HG02588 (cell line): ENCODE measurements around the gene IKZF3.
"Not testable (repeated sequence)": the region's sequence is repeated elsewhere in the genome, so short reads cannot be mapped to it uniquely, and the experiment has no call there.

Source experiments
- ATAC-seq: cut with Tn5 transposase; IDR thresholded peaks from one replicate; pipeline ENCODE4 v1.9.1; 2021; ENCODE audit warnings: mild to moderate bottlenecking, moderate library complexity; ENCODE audit not compliant: unreplicated experiment

IKZF3 gene

DNA sequence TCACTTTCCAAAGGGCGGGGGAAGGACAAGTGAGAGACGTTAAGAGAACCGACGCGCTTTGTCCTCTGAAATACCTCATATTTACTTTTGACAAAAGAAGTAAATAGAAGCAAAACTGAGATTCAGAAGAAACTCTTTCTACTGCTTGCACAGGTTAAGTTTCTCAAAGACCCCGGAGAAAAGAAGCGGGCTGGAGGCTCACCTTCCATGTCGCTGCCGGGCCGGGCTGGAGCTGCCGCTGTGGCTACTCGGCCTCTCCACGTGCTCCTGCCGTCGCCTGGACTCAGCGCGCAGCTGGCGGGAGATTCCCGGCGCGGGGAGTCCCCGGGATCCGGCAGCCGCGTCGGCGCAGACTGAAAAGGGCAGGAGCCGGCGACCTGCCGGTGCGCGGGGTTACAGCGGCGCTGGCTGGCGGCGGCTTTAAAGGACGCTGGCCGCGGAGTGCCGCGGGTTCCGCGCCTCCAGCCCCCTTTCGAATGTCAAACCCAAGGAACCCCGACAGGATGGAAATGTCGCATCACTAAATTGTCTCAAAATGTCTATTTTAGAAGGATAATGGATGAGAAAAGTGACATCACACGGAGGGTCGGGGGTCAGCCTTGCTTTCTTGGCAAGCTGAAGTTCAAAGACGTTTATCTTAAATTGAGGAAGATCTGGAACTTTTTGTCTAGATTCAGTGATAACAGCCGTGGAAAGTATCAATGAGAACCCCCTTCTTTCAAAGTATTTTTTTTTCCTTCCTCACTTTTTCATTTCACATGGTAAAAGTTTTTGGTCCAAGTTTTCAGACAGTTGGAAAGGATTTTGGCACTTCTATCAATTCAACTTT, at the start of gene IKZF3:
Gene IKZF3 (minus strand): TSS at position 395 of the 829 bp plus-strand sequence. CDS start 186 bp downstream, at position 209.
- peak; percentile 39 for ATAC-seq

DNA sequence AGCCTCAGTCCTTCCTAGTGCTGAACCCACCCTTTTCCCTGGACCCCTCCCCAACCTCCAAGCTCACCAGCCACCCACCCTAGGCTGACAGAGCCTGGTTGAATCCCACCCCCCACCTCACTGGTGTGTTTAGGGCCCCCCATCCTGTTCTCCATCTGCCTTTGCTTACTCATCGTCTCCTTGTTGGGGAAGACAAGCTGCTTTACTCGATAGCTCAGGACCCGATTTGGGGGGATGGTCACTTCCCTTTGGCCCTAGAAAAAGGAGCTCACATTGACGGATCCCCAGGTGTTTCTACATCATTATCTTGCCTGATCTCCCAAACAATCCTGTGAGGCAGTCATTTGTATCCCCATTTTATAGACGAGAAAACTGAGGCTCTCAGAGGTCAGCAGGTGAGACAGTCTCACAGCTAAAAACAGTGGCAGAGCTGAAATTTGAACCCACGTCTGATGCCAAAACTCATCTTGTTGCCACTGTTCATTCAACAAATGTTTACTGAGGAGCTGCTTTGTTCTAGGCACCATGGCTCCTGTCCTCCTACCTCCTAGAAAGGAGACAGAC, 44.8 kb upstream of the IKZF3 start:
- no peak for ATAC-seq

DNA sequence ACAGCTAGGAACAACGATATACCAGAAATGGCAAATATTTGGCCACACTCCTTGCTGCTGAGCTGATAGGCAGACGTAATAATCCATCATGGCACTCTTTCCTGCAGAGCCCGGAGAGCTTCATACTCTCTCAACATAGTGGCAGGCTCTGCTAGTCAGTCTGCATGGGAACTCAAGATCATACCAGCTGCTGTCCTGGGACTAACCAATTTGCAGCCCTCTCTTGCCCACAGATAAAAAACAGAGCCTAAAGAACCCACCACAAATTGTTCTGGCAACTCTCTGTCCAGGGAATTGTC, 40.8 kb upstream of the IKZF3 start:
- no peak for ATAC-seq

DNA sequence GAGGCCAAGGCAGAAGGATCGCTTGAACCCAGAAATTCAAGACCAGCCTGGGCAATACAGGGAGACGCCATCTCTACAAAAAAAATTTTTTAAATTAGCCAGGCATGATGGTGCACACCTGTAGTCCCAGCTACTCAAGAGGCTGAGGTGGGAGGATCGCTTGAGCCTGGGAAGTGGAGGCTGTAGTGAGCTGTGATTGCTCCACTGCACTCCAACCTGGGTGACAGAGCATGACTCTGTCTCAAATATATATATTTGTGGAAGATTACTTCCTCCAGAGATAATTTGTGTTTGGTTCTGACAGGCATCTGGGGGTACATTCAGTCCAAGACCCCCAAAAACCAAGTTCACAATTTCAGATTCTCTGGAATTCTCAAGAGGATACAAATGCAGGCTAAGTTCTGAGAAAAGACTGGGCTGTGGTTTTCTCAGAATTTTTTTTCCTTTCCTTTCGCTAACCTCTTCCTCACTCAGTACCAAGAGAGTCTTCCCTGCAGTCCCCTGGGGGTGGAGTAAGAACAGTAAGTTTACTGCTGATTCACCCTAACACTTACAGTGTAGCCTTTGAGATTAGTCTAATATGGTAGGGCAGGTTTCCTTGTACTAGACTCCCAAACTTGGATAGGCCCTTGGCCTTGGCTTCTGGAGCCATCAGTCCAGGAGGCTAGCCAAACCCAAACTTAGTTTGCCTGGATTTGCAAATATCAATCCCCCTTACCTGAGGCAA, 39.2 kb upstream of the IKZF3 start:
- ATAC-seq, result no peak

DNA sequence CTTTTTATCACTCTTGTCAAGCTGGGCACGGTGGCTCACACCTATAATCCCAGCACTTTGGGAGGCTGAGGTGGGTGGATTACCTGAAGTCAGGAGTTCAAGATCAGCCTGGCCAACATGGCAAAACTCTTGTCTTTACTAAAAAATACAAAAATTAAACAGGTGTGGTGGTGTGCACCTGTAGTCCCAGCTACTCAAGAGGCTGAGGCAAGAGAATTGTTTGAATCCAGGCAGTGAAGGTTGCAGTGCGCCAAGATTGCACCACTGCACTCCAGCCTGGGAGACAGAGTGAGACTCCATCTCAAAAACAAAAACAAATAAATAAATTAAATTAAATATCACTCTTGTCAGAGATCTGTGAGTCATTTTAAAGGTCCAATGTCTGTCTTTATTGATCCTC, 37.9 kb upstream of the IKZF3 start:
- not testable (repeated sequence) for ATAC-seq

DNA sequence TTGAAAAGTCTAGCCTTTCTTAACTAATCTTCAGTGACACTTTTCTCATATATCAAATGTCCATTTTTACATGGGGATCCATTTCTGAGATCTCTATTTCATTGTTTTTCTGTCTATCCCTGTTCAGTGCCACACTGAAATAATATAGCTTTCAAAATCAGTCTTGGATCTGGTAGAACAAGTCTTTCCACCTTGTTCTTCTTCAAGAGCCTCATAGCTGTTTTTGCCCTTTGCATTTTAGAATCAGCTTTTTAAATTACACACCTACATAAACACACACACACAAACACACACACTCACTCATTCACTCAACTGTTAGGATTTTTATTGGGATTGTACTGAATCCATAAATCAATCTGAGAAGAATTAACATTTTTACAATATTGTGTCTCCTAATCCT, 35.1 kb upstream of the IKZF3 start:
- no peak for ATAC-seq

DNA sequence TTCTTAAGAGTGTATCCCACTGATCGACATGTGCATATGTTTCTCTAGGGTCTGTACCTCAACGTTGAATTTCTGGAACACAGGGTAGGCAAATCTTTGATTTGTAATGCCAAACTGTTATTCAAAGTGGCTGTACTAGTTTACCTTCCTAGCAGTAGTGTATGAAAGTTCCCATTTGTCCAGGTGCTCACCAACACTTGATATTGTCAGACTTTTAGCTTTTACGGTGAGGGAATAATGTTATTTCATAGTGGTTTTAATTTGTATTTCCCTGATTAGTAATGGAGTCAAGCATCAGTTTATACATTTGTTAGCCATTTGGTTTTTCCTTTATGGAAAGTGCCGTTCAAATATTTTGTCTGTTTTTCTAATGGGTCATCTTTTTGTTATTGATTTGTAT, 34.0 kb upstream of the IKZF3 start:
- no peak for ATAC-seq

DNA sequence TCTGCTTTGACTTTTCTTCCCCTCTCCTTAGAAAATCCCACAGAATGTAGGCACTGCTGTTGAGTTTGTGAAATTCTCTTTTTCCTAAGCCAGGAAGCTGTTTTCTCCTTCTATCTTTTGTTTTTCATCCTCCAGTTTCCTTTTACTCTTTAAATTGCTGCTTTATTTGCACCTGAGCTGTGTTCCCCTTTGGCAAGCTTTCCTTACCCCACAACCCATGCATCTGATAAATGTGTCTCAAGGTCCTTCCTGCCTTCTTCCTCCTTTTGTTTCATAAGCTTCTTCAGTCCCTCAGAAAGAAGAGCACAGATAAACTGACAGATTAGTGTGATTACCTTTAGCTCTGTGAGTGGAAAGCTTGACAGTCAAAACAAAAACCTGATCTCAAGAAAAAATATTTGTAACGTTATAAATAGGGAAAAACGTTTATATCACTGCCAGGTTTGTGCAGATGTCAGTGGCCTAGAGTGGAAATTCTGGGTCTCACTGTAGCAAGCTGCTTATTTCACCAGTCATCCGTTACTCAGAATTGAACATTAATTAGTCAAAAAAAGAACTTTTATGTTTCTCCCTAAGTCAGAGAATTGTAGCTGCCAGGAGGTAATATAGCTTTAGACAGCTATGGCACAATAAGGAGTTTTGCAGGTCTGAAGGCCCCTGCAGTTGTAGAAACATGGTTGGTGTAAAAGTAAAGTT, 30.7 kb upstream of the IKZF3 start:
- no peak for ATAC-seq

DNA sequence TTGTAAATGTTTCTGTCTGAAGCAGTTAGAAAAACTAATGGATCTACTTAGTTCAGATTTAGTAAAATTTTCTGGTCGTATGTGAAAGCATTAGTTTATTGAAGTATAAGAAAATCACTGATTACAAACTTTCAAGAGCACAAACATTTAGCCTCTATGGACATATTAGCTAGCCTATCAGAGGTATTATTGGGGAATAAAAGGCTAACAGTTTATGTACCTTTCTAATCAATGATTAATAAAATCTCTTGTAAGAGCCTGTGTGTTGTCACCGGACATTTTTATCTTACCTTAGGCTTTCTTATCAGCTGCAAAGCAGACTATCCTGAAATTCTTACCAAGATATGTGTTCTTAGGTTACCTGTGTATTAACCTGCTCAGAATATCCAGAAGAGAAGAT, 25.1 kb upstream of the IKZF3 start:
- ATAC-seq, result no peak

DNA sequence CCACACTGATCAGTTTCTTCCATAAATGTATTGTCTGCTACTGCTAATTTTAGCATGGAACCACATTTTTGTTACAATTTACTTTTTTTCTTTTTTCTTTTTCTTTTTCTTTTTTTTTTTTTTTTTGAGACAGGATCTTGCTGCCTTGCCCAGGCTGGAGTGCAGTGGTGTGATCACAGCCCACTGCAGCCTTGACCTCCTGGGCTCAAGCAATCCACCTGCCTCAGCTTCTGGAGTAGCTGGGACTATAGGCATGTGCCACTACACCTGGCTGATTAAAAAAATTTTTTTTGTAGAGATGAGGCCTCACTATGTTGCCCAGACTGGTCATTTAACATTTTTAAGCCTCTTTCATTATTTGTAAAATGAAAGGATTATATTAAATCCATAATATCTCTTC, 23.0 kb upstream of the IKZF3 start:
- no peak for ATAC-seq

DNA sequence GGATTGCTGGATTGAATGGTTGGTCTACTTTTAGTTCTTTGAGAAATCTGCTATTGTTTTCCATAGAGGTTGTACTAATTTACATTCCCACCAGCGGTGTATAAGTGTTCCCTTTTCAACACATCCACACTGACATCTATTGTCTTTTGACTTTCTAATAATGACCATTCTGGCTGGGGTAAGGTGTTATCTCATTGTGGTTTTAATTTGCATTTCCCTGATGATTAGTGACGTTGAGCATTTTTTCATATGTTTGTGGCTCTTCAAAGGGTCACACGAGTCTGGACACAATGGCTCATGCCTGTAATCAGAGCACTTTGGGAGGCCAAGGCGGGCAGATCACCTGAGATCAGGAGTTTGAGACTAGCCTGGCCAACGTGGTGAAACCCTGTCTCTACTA, 22.0 kb upstream of the IKZF3 start:
- not testable (repeated sequence) for ATAC-seq

DNA sequence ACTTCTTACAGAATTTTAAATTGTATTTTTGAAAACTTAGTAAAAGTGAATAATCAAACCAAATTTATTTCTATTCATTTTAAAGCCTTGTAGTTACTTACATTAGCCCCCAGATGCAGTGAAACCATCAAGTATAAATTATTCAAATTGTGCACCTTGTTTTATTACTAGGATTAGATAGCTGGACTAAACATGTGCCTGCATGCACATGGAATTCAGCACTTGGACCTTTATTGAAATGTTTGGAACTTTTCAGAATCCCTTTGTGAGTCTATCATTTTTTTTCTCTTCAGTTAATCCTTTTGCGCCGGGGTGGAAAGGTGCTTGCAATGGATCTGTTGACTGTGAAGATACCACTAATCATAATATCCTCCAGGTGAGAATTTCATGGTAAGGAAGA, 8.6 kb upstream of the IKZF3 start:
- no peak for ATAC-seq

DNA sequence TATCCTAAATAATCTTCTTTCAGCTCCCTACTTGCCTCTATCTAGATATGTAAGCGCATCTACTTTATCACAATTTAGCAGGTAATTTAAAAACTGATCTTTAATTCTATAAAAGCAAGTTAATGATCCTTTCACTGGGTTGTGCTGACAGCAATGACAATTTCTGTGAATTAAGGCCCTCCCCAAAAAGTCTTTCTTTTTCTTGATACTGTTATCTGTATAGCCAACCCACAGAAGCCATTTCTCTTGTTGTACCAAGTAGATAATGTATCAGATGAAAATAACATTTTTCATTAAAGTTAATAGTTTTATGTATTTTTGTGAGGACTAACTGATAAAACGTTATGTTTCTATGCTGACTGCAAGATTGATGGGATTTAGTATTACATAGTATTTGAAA, 7.7 kb upstream of the IKZF3 start:
- ATAC-seq, result no peak

DNA sequence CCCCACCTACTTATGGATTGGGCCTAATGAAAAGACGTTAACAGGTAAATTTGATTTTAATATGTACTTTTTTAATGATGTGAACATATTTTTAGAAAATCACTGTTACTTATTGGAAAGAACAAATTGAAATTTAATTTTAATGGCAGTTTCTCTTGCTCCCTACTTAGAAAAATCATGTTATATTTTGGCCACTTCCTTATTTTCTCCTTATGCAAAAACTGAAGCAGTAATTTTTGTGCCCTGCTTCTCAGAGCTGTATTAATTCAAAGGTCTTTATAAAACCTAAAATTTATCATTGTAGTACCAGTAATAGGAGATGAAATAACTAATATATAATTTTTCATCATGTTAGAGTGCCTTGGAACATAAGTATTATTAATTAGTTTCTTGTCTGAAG, 6.7 kb upstream of the IKZF3 start:
- ATAC-seq, result no peak

DNA sequence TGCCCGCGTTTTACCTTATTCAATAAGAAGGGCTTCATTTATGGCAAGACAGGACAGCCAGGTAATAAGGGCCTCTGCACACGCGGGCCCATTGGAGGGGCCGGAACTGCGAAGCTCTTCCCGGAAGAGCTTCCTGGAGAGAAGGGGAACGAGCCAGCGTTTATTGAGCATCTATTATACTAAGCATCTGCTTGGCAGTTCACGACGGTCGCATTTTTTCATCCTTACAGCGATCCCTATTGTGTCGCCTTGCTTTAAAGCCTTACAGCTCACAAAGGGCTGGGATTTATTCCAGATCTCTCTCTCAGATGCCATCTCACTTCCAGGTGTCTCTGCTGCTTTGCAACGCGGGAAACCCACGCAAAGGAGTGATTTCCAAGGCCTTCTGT, 4.4 kb upstream of the IKZF3 start:
- no peak for ATAC-seq

DNA sequence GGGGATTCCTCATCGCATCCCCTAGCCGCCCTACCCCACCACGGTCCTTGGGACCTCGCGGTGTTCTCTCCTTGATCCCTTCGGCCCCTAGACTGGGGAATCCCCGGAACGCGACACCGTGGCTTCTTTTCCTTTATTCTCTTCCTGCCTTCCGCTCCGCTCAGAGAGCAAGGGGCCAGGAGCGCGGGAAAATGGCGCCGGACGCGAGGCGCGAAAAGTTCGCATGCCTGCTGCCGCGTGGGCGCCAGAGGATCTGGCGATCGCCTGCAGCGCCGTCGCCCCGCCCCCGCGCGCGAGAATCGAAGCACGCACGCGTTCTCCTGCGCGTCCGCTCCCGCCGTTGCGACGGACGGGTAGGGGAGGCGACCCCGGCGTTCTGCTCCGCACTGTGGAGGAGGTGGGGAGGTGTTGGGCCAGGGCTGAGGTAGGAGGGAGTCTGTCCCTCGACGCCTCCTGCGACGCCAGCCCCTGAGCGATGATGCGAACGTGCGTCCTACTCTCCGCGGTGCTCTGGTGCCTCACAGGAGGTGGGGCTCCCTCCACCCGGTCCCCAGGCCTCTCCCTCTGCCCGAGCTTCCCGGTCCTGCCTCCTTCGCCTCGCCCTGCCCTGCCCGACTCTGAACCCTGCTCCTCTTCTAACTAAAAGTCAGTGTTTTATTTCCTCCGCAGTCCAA, 3.9 kb upstream of the IKZF3 start, which contains the start of gene ZPBP2:
Gene ZPBP2 (plus strand): TSS at position 323 of the 674 bp plus-strand sequence. CDS start 153 bp downstream, at position 476.
- peak; percentile 7 for ATAC-seq

DNA sequence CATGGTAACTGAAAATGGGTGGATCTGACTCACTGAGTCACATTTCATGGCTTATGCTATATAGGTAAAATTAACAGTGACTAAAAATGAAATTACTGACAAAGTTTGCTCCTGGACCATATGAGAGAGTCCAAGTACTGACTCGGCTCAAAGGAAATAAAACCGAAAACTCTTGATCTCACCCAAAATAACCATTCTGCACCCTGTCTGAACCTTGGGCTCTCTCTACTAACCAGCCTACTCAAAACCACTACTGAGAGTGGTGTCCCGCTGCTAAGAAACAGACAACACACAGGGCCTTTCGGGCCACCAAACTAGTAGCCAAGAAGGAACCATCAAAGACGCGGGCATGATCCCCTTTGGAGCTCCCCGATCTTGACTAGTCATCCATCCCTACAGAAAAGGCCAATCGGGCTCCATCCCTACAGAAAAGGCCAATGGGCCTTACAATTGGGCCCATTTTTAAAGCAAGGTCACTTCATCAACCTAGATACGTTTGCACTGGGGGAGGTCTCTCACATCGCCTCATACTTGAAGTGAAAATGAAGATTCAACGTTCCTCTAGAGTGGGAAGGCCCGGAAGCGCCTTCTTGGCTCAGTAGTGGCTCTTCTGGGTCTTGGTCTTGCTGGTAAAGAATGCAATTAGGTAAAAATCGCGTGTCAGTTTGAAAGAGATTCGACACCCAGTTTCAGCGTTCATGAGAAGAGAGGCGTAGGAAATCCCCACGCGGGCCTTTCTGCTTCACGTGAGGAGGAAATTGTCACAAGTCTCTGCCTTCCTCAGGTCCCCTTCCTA, 3.2 kb upstream of the IKZF3 start:
- ATAC-seq, result peak; percentile 53

DNA sequence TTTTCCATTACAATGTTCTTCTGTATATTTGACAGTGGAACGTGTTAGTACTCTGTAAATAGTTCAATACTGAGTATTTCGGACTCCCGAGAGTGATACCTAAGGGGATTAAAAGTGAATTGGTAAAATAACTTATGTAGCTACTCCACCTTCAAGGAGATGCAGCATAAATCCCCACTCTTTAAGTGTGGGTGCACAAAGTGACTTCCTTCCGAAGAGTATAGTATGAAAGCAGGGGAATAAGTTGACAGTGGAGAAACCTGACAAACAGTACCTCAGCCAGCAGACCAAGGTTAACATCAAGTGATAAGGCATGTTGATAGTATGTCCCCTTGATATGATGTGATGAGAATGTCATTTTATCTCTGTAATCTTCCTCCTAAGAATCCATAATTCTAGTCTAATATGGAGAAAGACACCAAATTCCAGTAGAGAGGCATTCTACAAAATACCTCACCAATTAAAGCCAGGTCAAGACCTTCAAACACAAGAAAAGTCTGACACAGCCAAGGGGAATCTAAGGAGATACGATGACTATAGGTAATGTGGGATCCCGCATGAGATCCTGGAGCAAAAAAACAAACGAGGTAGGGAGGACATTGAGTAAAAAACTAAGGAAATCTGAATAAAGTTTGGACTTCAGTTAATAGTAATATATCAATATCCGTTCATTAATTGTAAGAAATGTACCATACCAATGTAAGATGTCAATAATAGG, 2.1 kb upstream of the IKZF3 start:
- ATAC-seq, result no peak

DNA sequence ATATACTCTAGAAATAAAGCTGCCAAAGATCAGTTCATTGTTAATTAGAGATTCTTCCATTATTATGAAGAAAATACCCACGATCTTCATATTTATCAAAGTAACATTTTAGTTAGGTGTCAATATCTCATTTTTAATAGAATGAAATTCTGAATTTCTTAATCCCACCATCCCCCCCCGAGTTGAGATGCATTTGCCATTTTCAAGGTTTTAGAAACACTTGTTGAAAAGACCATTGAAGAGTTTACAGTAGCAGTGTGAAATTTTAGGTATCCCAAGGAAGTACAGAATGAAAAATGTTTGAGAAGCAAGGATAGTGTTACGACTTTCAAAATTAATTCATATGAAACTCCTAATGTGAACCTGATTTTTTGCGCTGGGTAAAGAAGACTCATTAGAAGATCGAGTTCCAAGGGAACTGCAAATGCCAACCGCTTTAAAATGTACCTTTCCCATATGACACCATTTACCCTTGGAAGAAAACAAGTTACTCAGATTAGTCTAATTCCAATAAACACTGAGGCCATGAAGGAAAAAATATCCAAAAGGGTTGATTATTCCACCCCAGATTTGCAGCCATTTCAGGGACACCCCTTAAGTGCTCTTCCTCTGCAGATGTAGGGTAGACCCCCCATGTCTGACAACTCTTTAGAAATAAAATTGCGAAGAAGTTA, 731 bp downstream of the IKZF3 start:
- no peak for ATAC-seq
